ENCODE data around the gene ARHGAP1.
A peak's percentile ranks its signal among the peaks of the same experiment; 100 is the strongest.

ARHGAP1 gene

GRCh38 chr11:46686886-46687795, 13.3 kb downstream of the ARHGAP1 start:
- no peaks in the 10 kb centered on the region for H3K9me3 ChIP-seq (ENCODE audit: control insufficient read depth, insufficient read depth, low read length)
- H3K9ac ChIP-seq (ENCODE audit: low read depth, low read length), result no peak overlapping the region
- no peak overlapping the region for H3K4me3 ChIP-seq (ENCODE audit: low read depth, low read length)
- H3K36me3 ChIP-seq (ENCODE audit: control insufficient read depth, insufficient read depth, low read length), result peaks cover 12% of the 10 kb centered on the region
- H3K4me1 ChIP-seq (ENCODE audit: control insufficient read depth, insufficient read depth, low read length), result no peaks in the 10 kb centered on the region
- no peaks in the 10 kb centered on the region for H3K27me3 ChIP-seq (ENCODE audit: control insufficient read depth, insufficient read depth, low read length)

DNA sequence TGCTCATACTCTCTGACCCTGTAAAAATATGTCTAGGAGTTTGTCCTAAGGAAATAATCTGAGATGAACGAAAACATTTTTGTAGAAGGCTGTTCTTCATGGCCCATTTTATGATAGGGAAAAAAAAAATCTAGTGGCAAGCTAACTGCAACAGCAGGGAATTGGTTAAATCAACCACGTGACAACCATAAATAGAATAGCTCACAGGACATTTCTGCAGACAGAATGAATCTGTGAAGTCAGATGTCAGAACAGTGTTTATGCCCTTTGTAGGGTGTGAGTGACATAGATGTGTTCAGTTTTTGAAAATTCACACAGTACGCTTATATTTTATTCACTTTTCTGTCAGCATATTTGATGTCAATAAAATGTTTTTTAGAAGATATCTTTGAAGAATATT, 16.1 kb downstream of the ARHGAP1 start:
- no peak overlapping the region for H3K4me3 ChIP-seq (ENCODE audit: low read depth, low read length)
- no peaks in the 10 kb centered on the region for H3K4me1 ChIP-seq (ENCODE audit: control insufficient read depth, insufficient read depth, low read length)
- H3K9me3 ChIP-seq (ENCODE audit: control insufficient read depth, insufficient read depth, low read length), result no peaks in the 10 kb centered on the region
- H3K36me3 ChIP-seq (ENCODE audit: control insufficient read depth, insufficient read depth, low read length), result peaks cover 21% of the 10 kb centered on the region
- no peaks in the 10 kb centered on the region for H3K27me3 ChIP-seq (ENCODE audit: control insufficient read depth, insufficient read depth, low read length)
- H3K9ac ChIP-seq (ENCODE audit: low read depth, low read length), result no peak overlapping the region

DNA sequence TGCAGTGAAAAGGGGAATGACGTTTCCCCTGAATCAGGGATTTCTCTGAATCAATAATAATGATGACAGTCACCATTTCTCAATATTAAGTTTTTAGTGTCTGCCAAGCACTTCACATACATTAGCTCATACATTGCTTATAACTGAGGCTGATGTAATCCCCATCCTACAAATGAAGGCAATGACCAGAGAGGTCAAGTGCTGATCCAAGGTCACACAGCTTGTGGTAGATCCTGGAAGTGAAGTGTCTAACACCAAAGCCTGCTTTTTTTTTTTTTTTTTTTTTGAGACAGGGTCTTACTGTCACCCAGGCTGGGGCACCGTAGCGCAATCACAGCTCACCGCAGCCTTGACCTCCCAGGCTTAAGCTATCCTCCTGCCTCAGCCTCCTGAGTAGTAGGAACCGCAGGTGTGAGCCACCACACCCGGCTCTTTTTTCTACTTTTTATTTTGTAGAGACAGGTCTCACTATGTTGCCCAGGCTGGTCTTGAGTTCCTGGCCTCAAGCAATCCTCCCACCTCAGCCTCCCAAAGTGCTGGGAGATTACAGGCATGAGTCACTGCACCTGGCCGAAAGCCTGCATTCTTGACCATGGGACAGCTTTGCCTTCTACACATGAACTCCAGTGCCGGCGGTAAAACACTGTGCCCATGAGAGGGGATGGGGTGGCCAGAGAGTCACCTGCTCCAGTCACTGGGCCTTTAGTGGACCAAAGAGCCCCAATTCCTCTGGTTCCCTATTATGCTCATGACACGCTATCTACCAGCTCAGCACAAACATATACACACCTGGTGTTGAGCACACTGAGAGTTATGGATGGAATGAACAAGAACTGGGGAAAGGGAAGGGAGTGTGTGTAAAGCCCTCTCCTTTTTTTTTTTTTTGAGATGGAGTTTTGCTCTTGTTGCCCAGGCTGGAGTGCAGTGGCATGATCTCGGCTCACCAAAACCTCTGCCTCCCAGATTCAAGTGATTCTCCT, 17.4 kb downstream of the ARHGAP1 start:
- Histone ChIP-seq H3K4me3 (ENCODE audit: low read depth, low read length) (no peak overlapping the region), H3K9me3 (ENCODE audit: control insufficient read depth, insufficient read depth, low read length) (no peaks in the 10 kb centered on the region), H3K27me3 (ENCODE audit: control insufficient read depth, insufficient read depth, low read length) (no peaks in the 10 kb centered on the region), H3K4me1 (ENCODE audit: control insufficient read depth, insufficient read depth, low read length) (no peaks in the 10 kb centered on the region), H3K36me3 (ENCODE audit: control insufficient read depth, insufficient read depth, low read length) (peaks cover 34% of the 10 kb centered on the region), H3K9ac (ENCODE audit: low read depth, low read length) (no peak overlapping the region)

DNA sequence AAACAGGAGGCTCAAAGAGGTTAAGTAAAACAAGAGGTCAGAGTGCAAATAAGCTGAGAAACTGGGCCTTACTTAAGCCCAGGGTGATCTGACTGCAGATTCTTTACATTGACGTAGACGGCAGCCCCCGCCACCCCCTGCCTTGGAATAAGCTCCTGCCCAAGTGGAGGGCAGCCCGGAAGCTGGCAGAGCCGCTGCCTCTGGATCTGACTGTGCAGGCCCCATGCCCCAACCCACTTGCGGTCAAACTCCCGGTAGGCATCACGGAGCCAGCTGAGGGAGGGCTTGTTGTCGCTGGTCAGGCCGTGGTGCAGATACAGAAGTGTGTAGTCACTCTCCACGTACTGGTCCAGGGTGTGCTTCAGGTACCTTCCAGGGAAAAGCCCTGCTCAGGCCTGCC, 18.6 kb downstream of the ARHGAP1 start:
- H3K27me3 ChIP-seq (ENCODE audit: control insufficient read depth, insufficient read depth, low read length), result no peaks in the 10 kb centered on the region
- no peaks in the 10 kb centered on the region for H3K4me1 ChIP-seq (ENCODE audit: control insufficient read depth, insufficient read depth, low read length)
- peaks cover 27% of the 10 kb centered on the region for H3K36me3 ChIP-seq (ENCODE audit: control insufficient read depth, insufficient read depth, low read length)
- H3K9ac ChIP-seq (ENCODE audit: low read depth, low read length), result no peak overlapping the region
- no peak overlapping the region for H3K4me3 ChIP-seq (ENCODE audit: low read depth, low read length)
- H3K9me3 ChIP-seq (ENCODE audit: control insufficient read depth, insufficient read depth, low read length), result no peaks in the 10 kb centered on the region

- Histone ChIP-seq H3K4me1 (ENCODE audit: control insufficient read depth, insufficient read depth, low read length) (no peaks in the 10 kb centered on the region), H3K27me3 (ENCODE audit: control insufficient read depth, insufficient read depth, low read length) (no peaks in the 10 kb centered on the region), H3K9me3 (ENCODE audit: control insufficient read depth, insufficient read depth, low read length) (no peaks in the 10 kb centered on the region), H3K4me3 (ENCODE audit: low read depth, low read length) (no peak overlapping the region), H3K9ac (ENCODE audit: low read depth, low read length) (no peak overlapping the region), H3K36me3 (ENCODE audit: control insufficient read depth, insufficient read depth, low read length) (peaks cover 26% of the 10 kb centered on the region)
These were observed 19.6 kb downstream of the ARHGAP1 start for GRCh38 chr11:46680815-46681214.

GRCh38 chr11:46680164-46680760, 20.2 kb downstream of the ARHGAP1 start:
- Histone ChIP-seq H3K9ac (ENCODE audit: low read depth, low read length) (no peak overlapping the region), H3K4me3 (ENCODE audit: low read depth, low read length) (no peak overlapping the region), H3K9me3 (ENCODE audit: control insufficient read depth, insufficient read depth, low read length) (no peaks in the 10 kb centered on the region), H3K36me3 (ENCODE audit: control insufficient read depth, insufficient read depth, low read length) (peaks cover 26% of the 10 kb centered on the region), H3K4me1 (ENCODE audit: control insufficient read depth, insufficient read depth, low read length) (peaks cover 5% of the 10 kb centered on the region), H3K27me3 (ENCODE audit: control insufficient read depth, insufficient read depth, low read length) (no peaks in the 10 kb centered on the region)

- H3K4me3 ChIP-seq (ENCODE audit: low read depth, low read length), result no peak overlapping the region
- H3K27me3 ChIP-seq (ENCODE audit: control insufficient read depth, insufficient read depth, low read length), result no peaks in the 10 kb centered on the region
- no peak overlapping the region for H3K9ac ChIP-seq (ENCODE audit: low read depth, low read length)
- H3K36me3 ChIP-seq (ENCODE audit: control insufficient read depth, insufficient read depth, low read length), result peaks cover 26% of the 10 kb centered on the region
- peaks cover 10% of the 10 kb centered on the region for H3K4me1 ChIP-seq (ENCODE audit: control insufficient read depth, insufficient read depth, low read length)
- H3K9me3 ChIP-seq (ENCODE audit: control insufficient read depth, insufficient read depth, low read length), result no peaks in the 10 kb centered on the region
These were observed 20.9 kb downstream of the ARHGAP1 start for GRCh38 chr11:46679241-46680163.

DNA sequence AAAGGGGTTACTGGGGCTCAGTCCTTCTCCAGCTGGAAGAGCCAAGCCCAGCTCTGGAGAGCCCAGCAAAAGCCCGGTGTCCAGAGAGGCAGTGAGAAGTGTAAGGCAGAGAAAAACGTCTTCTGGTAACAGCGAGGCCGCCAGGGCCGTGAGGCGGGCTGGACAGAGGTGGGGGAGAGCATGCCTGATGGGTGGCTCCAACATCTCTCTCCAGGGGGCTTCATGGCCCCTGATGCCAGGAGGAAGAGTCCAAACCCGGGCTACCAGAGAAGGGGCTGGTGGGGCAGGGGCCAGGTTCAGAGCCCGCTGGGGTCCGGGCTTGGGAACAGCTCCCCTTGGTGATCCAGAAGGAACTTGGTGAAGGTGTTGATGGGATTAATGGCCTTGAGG, 21.7 kb downstream of the ARHGAP1 start:
- Histone ChIP-seq H3K4me3 (ENCODE audit: low read depth, low read length) (no peak overlapping the region), H3K9me3 (ENCODE audit: control insufficient read depth, insufficient read depth, low read length) (no peaks in the 10 kb centered on the region), H3K36me3 (ENCODE audit: control insufficient read depth, insufficient read depth, low read length) (peaks cover 26% of the 10 kb centered on the region), H3K27me3 (ENCODE audit: control insufficient read depth, insufficient read depth, low read length) (no peaks in the 10 kb centered on the region), H3K4me1 (ENCODE audit: control insufficient read depth, insufficient read depth, low read length) (peaks cover 16% of the 10 kb centered on the region), H3K9ac (ENCODE audit: low read depth, low read length) (no peak overlapping the region)

- Histone ChIP-seq H3K27me3 (ENCODE audit: control insufficient read depth, insufficient read depth, low read length) (no peaks in the 10 kb centered on the region), H3K9me3 (ENCODE audit: control insufficient read depth, insufficient read depth, low read length) (no peaks in the 10 kb centered on the region), H3K36me3 (ENCODE audit: control insufficient read depth, insufficient read depth, low read length) (peaks cover 26% of the 10 kb centered on the region), H3K9ac (ENCODE audit: low read depth, low read length) (no peak overlapping the region), H3K4me1 (ENCODE audit: control insufficient read depth, insufficient read depth, low read length) (peaks cover 16% of the 10 kb centered on the region), H3K4me3 (ENCODE audit: low read depth, low read length) (no peak overlapping the region)
These were observed 22.3 kb downstream of the ARHGAP1 start for GRCh38 chr11:46677991-46678740.

DNA sequence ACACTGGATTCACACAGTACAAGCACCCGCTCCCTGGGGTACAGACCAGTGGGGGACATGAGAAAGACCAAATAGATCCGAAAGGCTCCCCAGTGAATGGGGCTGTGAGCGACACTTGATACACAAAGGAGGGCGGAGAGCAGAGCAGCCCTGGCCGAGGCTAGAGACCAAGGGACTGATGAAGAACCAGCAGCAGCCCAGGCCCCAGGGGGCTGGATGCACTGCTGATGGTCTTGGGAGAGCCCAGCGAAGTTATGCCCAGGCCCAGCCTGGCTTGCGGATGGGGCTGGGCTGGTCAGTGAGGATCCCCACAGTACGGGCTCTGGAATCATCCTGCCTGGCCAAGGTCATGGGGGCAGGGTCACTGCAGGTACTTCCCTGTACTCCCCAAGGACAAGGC, 23.2 kb downstream of the ARHGAP1 start:
- H3K36me3 ChIP-seq (ENCODE audit: control insufficient read depth, insufficient read depth, low read length), result peaks cover 28% of the 10 kb centered on the region
- H3K4me3 ChIP-seq (ENCODE audit: low read depth, low read length), result no peak overlapping the region
- H3K4me1 ChIP-seq (ENCODE audit: control insufficient read depth, insufficient read depth, low read length), result peaks cover 16% of the 10 kb centered on the region
- peak overlapping the region; percentile 47 for H3K9ac ChIP-seq (ENCODE audit: low read depth, low read length)
- H3K27me3 ChIP-seq (ENCODE audit: control insufficient read depth, insufficient read depth, low read length), result no peaks in the 10 kb centered on the region
- H3K9me3 ChIP-seq (ENCODE audit: control insufficient read depth, insufficient read depth, low read length), result no peaks in the 10 kb centered on the region
